ENCODE data around the gene HP.

DNA sequence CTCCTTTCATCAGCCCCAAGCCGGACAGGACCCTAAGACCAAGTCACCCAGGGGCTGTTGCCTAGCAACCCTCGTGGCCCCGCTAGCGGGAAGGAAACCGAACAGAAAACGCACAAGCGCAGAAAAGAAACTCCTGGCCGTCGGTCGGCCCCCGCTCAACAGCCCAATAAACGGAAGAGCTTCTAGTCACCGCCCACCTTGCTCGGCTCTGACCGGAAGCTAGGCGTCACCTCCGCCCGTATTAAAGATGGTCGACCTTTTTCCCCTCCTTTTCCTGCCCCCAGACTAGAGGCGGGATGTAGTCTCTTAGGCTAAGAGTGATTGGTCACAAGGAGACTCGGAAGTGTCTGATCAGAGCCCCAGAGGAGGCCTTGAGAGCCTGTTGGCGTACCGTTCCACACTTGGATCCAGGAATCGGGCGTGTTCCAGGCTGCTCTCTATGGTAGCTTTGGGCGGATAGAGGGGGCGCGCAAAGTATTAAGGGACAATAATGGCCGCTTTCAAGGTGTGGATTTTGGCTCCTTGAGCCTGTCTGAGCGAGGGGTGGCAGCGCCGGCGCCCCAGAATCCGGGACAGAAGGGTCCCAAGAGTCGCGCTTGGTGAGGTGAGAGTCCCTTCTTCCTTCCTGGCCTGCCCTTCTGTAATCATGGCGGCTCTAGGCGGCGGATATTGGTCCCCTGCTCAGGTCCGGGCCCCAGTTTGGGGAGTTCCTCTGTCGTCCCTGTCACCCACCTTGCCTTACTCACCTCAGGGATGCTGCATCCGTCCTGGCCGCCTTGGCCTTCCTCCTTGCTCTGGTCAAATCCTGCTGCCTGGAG is 39.4 kb downstream of the HP start, which contains the start of the genes DHX38 and TXNL4B:
- TF ChIP-seq POLR2AphosphoS5 (IDR thresholded peaks at IDR 0.05; ENCODE audit: low read depth): peak; percentile 59; the same call in 1 of the 2 replicates
- TF ChIP-seq, protein P1, sequence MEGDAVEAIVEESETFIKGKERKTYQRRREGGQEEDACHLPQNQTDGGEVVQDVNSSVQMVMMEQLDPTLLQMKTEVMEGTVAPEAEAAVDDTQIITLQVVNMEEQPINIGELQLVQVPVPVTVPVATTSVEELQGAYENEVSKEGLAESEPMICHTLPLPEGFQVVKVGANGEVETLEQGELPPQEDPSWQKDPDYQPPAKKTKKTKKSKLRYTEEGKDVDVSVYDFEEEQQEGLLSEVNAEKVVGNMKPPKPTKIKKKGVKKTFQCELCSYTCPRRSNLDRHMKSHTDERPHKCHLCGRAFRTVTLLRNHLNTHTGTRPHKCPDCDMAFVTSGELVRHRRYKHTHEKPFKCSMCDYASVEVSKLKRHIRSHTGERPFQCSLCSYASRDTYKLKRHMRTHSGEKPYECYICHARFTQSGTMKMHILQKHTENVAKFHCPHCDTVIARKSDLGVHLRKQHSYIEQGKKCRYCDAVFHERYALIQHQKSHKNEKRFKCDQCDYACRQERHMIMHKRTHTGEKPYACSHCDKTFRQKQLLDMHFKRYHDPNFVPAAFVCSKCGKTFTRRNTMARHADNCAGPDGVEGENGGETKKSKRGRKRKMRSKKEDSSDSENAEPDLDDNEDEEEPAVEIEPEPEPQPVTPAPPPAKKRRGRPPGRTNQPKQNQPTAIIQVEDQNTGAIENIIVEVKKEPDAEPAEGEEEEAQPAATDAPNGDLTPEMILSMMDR (IDR thresholded peaks at IDR 0.05; ENCODE audit: insufficient read depth, low read length): no peak

All from HL-60 (cell line).